Ureter (tissue), 1 donor: ENCODE results near the gene COL25A1. TPM values are rescaled to one million over a fixed set of nuclear protein-coding genes. Genes with fewer than 3 reads are reported as not detected.
"Not testable (repeated sequence)": the region's sequence is repeated elsewhere in the genome, so short reads cannot be mapped to it uniquely, and the experiment has no call there.

Experiments
- DNase-seq: peaks from one replicate; pipeline ENCODE4 v3.0.0-alpha.2; 2020; ENCODE audit warnings: low spot score
- total RNA-seq: library from RNA; stranded (reverse); gene quantifications from one replicate; pipeline ENCODE4 v1.2.4, GENCODE V29; 2023
- donor health status: DM: yes; HTN: yes; CAD: no.

The COL25A1 gene
- total RNA-seq, 1 donor from 2014 or later = 3.4 TPM

- DNase-seq = no peak
These were observed 252.5 kb downstream of the COL25A1 start for GRCh38 chr4:109049926-109050325.

- no peak for DNase-seq
These were observed 255.8 kb downstream of the COL25A1 start for GRCh38 chr4:109046471-109047201.

- DNase-seq = no peak
These were observed 258.0 kb downstream of the COL25A1 start for GRCh38 chr4:109044431-109044830.

- no peak for DNase-seq
These were observed 259.2 kb downstream of the COL25A1 start for GRCh38 chr4:109043286-109043685.

GRCh38 chr4:109041463-109042360 is 260.7 kb downstream of the COL25A1 start:
- no peak for DNase-seq

- DNase-seq = no peak
These were observed 262.0 kb downstream of the COL25A1 start for GRCh38 chr4:109040441-109040840.

GRCh38 chr4:109037026-109037425 is 265.4 kb downstream of the COL25A1 start:
- no peak for DNase-seq

- DNase-seq = no peak
These were observed 268.5 kb downstream of the COL25A1 start for GRCh38 chr4:109033993-109034392.

GRCh38 chr4:109032671-109033070 is 269.8 kb downstream of the COL25A1 start:
- DNase-seq = no peak

GRCh38 chr4:109029987-109030386 is 272.5 kb downstream of the COL25A1 start:
- no peak for DNase-seq

GRCh38 chr4:109027016-109027500 is 275.4 kb downstream of the COL25A1 start:
- DNase-seq = no peak

- no peak for DNase-seq
These were observed 275.9 kb downstream of the COL25A1 start for GRCh38 chr4:109026588-109026987.

- no peak for DNase-seq
These were observed 276.9 kb downstream of the COL25A1 start for GRCh38 chr4:109025471-109026076.

GRCh38 chr4:109022961-109023360 is 279.5 kb downstream of the COL25A1 start:
- no peak for DNase-seq

- DNase-seq = not testable (repeated sequence)
These were observed 280.8 kb downstream of the COL25A1 start for GRCh38 chr4:109021630-109022029.

- DNase-seq = no peak
These were observed 281.6 kb downstream of the COL25A1 start for GRCh38 chr4:109020861-109021260.

GRCh38 chr4:109016200-109016599 is 286.3 kb downstream of the COL25A1 start:
- no peak for DNase-seq

GRCh38 chr4:109015413-109015810 is 287.0 kb downstream of the COL25A1 start:
- DNase-seq = no peak

GRCh38 chr4:109014593-109015412 is 287.7 kb downstream of the COL25A1 start:
- no peak for DNase-seq

- no peak for DNase-seq
These were observed 290.1 kb downstream of the COL25A1 start for GRCh38 chr4:109012286-109012880.
